Panc1 (cell line): Measurements from ENCODE around the gene PDGFD.

Source experiments
- CTCF ChIP-seq: fragments of 450-650 bp; IDR thresholded peaks from 2 replicates; pipeline ENCODE4 v1.5.1; 2017; ENCODE audit warnings: mild to moderate bottlenecking
- POLR2AphosphoS5 ChIP-seq: IDR thresholded peaks from 2 replicates; pipeline ENCODE4 v1.6.1; 2012; ENCODE audit warnings: mild to moderate bottlenecking, low read depth, low read length, moderate library complexity
- REST ChIP-seq, 2 experiments: IDR thresholded peaks; 2 replicates each; pipeline ENCODE4 v1.6.1; 2011 to 2012; ENCODE audit warnings: low read depth in 2 of 2, control low read depth in 1 of 2, low read length in 1 of 2, mild to moderate bottlenecking in 1 of 2, moderate library complexity in 1 of 2; ENCODE audit not compliant: insufficient read depth in 1 of 2
- SIN3A ChIP-seq: IDR thresholded peaks from 2 replicates; pipeline ENCODE4 v1.6.1; 2012; ENCODE audit warnings: low read depth, mild to moderate bottlenecking, low read length, moderate library complexity, borderline replicate concordance; ENCODE audit not compliant: insufficient read depth
- TCF7L2 ChIP-seq: IDR thresholded peaks from 2 replicates; pipeline ENCODE4 v1.6.1; 2011; ENCODE audit warnings: mild to moderate bottlenecking, low read depth, low read length, inconsistent platforms

- TF ChIP-seq REST (IDR thresholded peaks at IDR 0.05; ENCODE audit: insufficient read depth in 1 of 2, low read depth in 2 of 2, low read length in 1 of 2), result no peak
- TF ChIP-seq CTCF, result no peak
- TF ChIP-seq SIN3A, result no peak
- TF ChIP-seq POLR2AphosphoS5, result no peak
- no peak for TF ChIP-seq TCF7L2
Observed at GRCh38 chr11:103936059-103936458, 227.9 kb downstream of the PDGFD start.
